ENCODE results near the gene KIF12.
"Not testable (repeated sequence)": the region's sequence is repeated elsewhere in the genome, so short reads cannot be mapped to it uniquely, and the experiment has no call there.

KIF12 gene

DNA sequence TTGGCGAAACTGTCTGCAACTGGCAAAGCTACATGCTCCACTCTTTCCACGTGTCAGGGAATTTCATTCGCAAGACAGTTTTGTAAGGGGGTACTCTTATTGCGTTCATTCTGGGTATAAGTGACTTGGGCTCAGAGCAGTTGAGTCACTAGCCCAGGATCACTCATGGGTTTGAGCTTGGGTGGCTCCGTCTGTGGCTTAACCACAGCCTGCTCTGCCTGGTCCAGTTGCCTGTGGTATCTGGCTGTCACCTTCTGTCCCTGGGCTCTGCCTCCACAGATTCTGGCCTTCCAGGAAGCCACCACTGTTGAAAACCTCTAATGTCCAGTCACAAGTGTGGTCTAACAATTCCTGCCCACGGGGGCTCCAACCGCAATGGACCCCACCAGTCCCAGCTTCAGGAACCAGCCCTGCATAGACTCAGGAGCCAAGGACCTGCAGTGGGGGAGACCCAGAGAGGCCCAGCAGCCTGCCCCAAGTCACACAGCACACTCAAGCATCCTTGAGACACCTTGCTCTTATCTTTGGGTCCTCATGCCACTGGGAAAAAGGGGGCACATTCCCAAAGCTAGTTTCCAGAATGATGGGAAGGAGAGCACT is 10.4 kb downstream of the KIF12 start:
- FAIRE-seq (no peak), DNase-seq (ENCODE audit: insufficient read length) (no peak)
- TF ChIP-seq TAF1 (IDR thresholded peaks at IDR 0.05; ENCODE audit: borderline replicate concordance, low read depth, low read length) (no peak), POLR2A (IDR thresholded peaks at IDR 0.05; ENCODE audit: low read depth, low read length) (no peak), POLR2AphosphoS5 (IDR thresholded peaks at IDR 0.05; ENCODE audit: low read depth, low read length) (no peak)

DNA sequence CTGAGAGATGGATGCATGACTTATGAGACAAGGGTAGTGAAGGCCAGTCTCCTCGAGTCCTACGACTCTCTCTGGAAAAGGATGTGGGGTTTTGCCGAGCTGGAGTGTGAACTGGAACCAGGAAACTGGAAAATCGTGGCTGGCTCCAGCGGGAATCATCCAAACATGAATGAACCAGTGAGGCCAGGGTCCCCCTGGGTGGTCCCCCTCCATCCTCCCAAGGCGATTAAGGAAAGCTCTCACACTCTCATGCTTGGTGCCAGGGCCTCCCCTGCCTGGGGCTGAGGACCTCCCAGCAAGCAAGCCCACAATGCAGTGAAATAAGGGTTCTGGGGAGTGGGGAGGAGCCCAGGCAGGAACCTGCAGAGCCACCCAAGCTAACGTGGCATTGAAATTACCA is 11.4 kb downstream of the KIF12 start:
- FAIRE-seq, result no peak
- DNase-seq (ENCODE audit: insufficient read length), result no peak
- no peak for TF ChIP-seq TAF1 (IDR thresholded peaks at IDR 0.05; ENCODE audit: borderline replicate concordance, low read depth, low read length)
- TF ChIP-seq POLR2A (IDR thresholded peaks at IDR 0.05; ENCODE audit: low read depth, low read length), result no peak
- TF ChIP-seq POLR2AphosphoS5 (IDR thresholded peaks at IDR 0.05; ENCODE audit: low read depth, low read length), result no peak

DNA sequence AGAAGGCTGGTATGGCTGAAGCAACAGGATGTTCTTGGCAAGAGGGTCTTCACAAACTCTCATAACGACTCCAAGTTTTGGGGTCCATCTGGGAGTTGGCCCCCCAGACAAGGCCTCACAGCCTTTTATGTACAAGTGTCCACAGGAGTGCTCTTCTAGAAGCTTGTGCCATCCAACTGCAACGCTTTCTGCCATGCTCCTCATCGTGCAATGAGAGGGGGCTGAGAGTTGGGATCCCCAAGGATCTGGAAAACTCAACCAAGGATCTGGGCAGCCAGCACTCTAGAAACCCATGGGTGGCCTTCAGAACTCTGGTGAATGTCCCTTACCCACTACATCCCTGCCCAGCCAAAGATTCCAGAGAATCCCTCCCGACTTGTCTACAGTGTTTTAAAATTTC is 12.5 kb downstream of the KIF12 start:
- TF ChIP-seq TAF1 (IDR thresholded peaks at IDR 0.05; ENCODE audit: borderline replicate concordance, low read depth, low read length), result no peak
- DNase-seq (ENCODE audit: insufficient read length) (no peak), FAIRE-seq (no peak)

DNA sequence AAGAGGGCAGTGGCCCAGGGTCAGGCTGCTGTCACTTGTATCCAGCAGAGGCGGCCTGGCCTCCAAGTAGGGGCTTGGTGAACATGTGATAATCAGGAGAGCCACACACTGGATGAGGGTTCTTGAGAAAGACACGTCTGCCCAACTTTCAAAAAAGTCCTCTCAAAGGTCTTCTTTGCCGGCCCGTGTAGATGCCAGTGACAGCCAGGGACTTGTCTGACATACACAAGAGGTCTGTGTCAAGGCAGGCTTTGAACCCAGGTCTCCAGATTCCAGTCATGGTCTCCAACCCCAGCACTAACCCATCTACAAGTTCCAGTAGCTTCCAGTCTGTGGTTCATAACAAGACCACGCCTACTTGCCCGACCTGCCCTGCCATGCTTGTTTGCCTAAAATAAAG is 13.1 kb downstream of the KIF12 start:
- FAIRE-seq, result no peak
- DNase-seq (ENCODE audit: insufficient read length), result no peak
- no peak for TF ChIP-seq POLR2A (IDR thresholded peaks at IDR 0.05; ENCODE audit: low read depth, low read length)
- no peak for TF ChIP-seq TAF1 (IDR thresholded peaks at IDR 0.05; ENCODE audit: borderline replicate concordance, low read depth, low read length)
- no peak for TF ChIP-seq POLR2AphosphoS5 (IDR thresholded peaks at IDR 0.05; ENCODE audit: low read depth, low read length)

DNA sequence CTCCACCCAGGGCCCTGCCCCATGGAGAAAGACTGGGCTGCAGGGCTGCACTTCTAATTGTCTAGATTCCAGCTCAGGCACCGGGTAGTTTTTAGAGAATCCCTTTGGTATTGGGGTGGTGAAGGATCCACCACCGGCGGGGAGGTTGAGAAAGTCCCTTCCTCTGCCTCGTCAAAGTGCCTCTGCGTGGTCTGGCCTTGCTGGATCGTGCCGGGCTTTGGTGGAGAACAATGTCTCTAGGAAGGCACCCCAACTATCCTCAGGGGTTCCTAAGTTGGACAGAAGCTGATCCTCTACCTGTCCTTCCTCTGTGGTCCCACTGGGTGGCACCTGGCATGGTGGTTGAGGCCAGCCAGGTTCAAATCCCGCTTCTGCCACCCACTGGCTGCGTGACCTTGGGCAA is 13.7 kb downstream of the KIF12 start:
- DNase-seq (ENCODE audit: insufficient read length), result no peak
- FAIRE-seq, result no peak
- no peak for TF ChIP-seq POLR2AphosphoS5 (IDR thresholded peaks at IDR 0.05; ENCODE audit: low read depth, low read length)
- TF ChIP-seq POLR2A (IDR thresholded peaks at IDR 0.05; ENCODE audit: low read depth, low read length), result no peak
- TF ChIP-seq TAF1 (IDR thresholded peaks at IDR 0.05; ENCODE audit: borderline replicate concordance, low read depth, low read length), result no peak

DNA sequence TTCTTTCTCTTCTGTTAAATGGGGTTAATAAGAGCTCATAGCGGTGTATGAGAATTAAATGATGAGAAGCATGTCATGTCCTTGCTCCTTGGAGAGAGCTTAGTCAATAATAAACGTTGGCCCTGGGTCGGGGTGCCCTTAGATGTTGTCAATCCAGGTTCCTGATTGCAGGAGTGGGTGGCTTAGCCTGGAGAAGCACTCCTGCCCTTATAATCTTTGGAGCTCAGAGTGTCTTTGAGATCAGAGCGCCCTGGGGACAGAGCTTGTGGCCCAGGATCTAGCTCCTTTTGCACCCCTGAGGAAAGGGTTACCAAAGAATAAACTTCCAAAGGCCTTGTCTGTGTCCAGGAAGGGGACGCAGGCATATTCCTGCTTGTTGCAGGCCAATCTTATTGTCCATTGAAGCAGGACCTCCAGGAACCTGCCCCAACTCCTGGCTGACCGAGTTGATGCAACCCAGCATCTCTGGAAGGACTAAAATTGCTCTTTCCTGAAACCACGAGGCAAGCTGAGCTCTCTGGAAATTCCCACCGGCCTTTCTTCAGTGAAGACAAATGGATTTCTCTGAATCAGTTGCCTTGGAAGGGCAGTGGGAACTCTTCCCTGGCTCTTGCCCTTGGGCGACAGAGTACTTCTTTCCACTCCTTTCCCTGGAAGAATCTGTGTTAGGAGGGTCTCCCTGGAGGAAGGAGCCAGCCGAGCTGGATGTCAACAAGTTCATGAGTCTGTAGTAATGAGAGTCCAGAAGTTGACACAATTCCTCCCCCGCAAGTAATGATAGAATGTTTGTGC is 14.6 kb downstream of the KIF12 start:
- TF ChIP-seq POLR2A (IDR thresholded peaks at IDR 0.05; ENCODE audit: low read depth, low read length) (no peak), TAF1 (IDR thresholded peaks at IDR 0.05; ENCODE audit: borderline replicate concordance, low read depth, low read length) (no peak), POLR2AphosphoS5 (IDR thresholded peaks at IDR 0.05; ENCODE audit: low read depth, low read length) (no peak)
- DNase-seq (ENCODE audit: insufficient read length), result no peak
- FAIRE-seq, result no peak

DNA sequence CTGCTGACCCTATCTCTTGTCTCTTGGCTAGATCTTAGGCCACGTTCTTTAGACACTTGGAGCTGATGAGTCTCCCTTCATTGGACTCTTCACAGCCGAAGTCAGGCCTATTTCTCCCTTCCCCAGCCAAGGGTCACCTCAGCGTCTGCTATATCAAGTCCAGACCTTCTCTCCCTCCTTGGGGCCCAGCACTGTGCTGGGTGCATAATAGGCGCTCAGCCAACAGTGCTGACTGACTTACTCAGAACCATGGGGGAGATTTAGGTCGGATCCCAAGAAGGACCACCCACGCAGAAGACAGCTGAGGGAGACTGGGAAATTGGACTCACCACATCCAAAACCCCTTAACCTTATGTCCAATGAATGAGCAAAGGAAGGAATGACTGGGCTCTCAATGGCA is 15.4 kb downstream of the KIF12 start:
- FAIRE-seq, result no peak
- TF ChIP-seq POLR2AphosphoS5 (IDR thresholded peaks at IDR 0.05; ENCODE audit: low read depth, low read length) (no peak), POLR2A (IDR thresholded peaks at IDR 0.05; ENCODE audit: low read depth, low read length) (no peak), TAF1 (IDR thresholded peaks at IDR 0.05; ENCODE audit: borderline replicate concordance, low read depth, low read length) (no peak)
- no peak for DNase-seq (ENCODE audit: insufficient read length)

DNA sequence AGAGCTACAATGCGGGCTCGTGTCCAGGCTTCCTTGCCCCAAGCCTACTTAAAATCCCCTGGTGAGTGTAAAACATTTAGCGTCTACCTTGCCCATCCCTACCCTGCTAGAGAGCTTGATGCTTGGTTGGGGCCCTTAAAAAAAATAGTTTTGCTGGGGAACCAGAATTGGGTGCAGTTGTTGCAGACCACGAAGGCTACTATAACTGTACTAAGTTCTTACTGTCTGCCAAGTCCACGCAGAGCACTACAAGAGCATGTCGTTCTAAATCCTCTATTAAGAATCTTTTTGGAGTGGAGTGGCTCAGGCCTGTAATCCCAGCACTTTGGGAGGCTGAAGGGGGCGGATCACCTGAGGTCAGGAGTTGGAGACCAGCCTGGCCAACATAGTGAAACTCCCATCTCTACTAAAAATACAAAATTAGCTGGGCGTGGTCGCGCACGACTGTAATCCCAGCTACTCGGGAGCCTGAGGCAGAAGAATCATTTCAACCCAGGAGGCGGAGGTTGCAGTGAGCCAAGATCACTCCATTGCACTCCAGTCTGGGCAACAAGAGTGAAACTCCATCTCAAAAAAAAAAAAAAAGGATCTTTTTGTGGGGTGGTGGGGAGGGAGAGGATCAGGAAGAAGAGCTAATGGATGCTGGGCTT is 16.2 kb downstream of the KIF12 start:
- not testable (repeated sequence) for FAIRE-seq; DNase-seq (ENCODE audit: insufficient read length)

DNA sequence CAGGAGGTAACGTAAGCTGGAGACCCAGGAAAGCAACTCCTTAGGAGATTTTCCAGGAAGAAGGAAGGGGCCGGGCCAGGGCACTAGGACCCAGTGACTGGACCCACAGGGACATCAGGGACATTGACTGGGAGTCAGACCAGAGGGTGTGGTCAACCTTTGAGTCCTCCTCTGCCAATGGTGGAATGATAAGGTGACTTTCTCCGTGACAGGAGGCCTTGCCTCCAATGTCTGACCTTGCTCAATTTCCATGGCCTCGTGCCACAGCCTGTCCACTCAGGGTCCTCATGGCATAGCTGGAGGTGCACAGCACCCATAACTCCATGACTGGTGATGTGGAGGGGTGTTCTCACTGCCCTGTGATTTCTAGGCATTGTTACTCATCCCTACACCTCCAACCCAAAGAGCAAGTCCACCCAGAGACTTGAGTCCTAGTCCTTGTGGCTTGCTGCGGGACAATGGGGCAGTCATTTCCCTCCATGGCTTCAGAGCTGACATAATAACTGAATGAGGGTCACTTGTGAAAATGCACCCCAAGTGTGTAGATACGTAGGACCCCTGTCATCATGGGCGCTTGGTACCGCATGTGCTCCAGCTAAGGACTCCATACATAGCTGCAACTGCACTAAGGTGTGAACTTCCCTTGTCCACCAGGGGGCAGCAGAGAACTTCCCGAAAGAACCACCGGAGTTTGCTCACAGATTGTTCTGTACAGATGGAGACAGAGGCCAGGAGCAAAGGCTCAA is 16.9 kb downstream of the KIF12 start:
- peak; percentile 57 for DNase-seq (ENCODE audit: insufficient read length)
- peak; percentile 91 for FAIRE-seq
- no peak for TF ChIP-seq POLR2A (IDR thresholded peaks at IDR 0.05; ENCODE audit: low read depth, low read length)
- TF ChIP-seq TAF1 (IDR thresholded peaks at IDR 0.05; ENCODE audit: borderline replicate concordance, low read depth, low read length), result no peak
- TF ChIP-seq POLR2AphosphoS5 (IDR thresholded peaks at IDR 0.05; ENCODE audit: low read depth, low read length), result no peak

DNA sequence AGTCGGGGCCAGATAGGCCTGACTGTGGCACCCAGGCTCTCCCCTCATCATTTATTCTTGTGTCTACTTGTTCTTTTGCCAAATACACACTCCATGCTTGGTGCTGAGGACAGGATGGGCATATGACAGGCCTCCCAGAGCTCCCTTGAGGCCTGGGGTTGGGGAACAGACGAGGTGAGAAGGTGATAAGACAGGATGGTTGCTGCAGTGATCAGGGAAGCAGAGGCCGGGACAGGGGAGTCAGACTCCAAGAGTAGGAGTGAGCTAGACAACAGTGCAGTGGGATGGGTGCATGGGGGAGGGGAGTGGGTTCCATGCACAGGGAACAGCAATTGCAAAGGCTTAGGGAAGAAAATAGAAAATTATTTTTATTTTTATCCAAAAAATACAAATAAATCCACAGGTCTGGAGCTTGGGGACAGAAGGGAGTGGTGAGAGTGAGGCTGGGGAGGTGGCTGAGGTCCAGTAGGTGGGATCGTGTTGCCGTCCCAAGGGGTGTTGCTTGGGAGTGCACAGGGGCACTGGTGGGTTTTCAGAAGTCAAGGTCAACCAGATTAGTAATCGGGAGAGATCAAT is 17.6 kb downstream of the KIF12 start:
- no peak for FAIRE-seq
- no peak for TF ChIP-seq POLR2A (IDR thresholded peaks at IDR 0.05; ENCODE audit: low read depth, low read length)
- no peak for TF ChIP-seq POLR2AphosphoS5 (IDR thresholded peaks at IDR 0.05; ENCODE audit: low read depth, low read length)
- TF ChIP-seq TAF1 (IDR thresholded peaks at IDR 0.05; ENCODE audit: borderline replicate concordance, low read depth, low read length), result no peak
- DNase-seq (ENCODE audit: insufficient read length), result no peak

DNA sequence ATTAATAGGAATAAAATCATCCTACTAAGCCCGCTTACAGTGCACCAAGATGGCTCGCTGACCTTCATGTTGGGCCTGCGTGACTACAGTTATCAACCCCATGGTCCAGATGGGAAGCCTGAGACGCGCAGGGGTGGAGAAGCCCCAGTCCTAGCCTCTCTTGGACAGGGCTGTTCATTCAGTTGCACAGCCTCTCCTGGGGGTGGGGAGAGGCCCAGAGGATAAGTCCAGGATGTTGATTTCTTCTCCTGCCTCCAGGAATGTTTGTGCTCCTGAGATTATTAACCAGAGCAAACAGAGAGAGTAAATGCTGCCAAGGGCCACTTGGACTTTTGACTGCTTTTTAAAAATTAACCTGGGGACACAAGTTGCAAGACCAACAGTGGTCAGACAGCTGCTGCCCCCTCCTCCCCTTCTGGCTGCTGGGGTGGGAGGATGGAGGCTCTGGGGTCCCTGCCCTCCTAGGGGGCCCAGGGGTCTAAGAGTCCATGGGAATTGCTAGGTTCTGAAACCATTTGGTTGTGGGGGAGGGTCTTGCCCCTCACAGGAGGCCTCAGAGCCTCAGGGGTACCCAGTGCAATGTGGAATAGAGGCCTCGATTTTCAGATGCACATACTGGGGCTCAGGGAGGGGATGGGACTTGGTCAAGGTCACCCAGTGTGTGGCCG is 18.2 kb downstream of the KIF12 start:
- no peak for DNase-seq (ENCODE audit: insufficient read length)
- TF ChIP-seq POLR2A (IDR thresholded peaks at IDR 0.05; ENCODE audit: low read depth, low read length), result no peak
- TF ChIP-seq POLR2AphosphoS5 (IDR thresholded peaks at IDR 0.05; ENCODE audit: low read depth, low read length), result no peak
- TF ChIP-seq TAF1 (IDR thresholded peaks at IDR 0.05; ENCODE audit: borderline replicate concordance, low read depth, low read length), result no peak
- FAIRE-seq, result no peak

All from GM12892 (cell line).